CD4-positive, CD25-positive, alpha-beta regulatory T cell (primary cell): ENCODE results near the gene CYTH3. TPM values are rescaled to one million over a fixed set of nuclear protein-coding genes. Genes with fewer than 3 reads are reported as not detected.

ENCODE experiments used
- ATAC-seq, 2 donors: fragments of 150-1000 bp; cut with Tn5 transposase; one replicate each; pipeline ENCODE4 v1.10.0; 2021; ENCODE audit warnings: low read depth in 2 of 2, moderate number of reproducible peaks in 2 of 2, moderate library complexity in 1 of 2
- DNase-seq, 3 donors: peaks; one replicate each; pipeline versions ENCODE4 v3.0.0 to v3.0.0-alpha.2; 2012 to 2022; ENCODE audit warnings: mixed read lengths in 1 of 3
- H3K27ac ChIP-seq: one replicate; pipeline ENCODE4 v1.7.0; 2013; ENCODE audit warnings: mild to moderate bottlenecking, low read length; ENCODE audit not compliant: insufficient read depth, poor library complexity, severe bottlenecking
- H3K27me3 ChIP-seq: one replicate; pipeline ENCODE4 v1.7.0; 2013; ENCODE audit warnings: low read length; ENCODE audit not compliant: control insufficient read depth, insufficient read depth
- H3K36me3 ChIP-seq: one replicate; pipeline ENCODE4 v1.7.0; 2013; ENCODE audit warnings: mild to moderate bottlenecking, low read length, moderate library complexity; ENCODE audit not compliant: control insufficient read depth, insufficient read depth
- H3K4me1 ChIP-seq: 2 replicates; pipeline ENCODE4 v1.7.0; 2013; ENCODE audit warnings: mild to moderate bottlenecking, low read length; ENCODE audit not compliant: insufficient read depth, control insufficient read depth, poor library complexity, severe bottlenecking
- H3K4me3 ChIP-seq: one replicate; pipeline ENCODE4 v1.7.0; 2013; ENCODE audit warnings: low read depth, mild to moderate bottlenecking, low read length, moderate library complexity
- H3K9me3 ChIP-seq, 2 experiments: 1 replicate in 1 of 2; 2 replicates in 1 of 2; pipeline ENCODE4 v1.7.0; 2013; ENCODE audit warnings: low read length in 2 of 2, mild to moderate bottlenecking in 1 of 2, moderate library complexity in 1 of 2; ENCODE audit not compliant: control insufficient read depth in 2 of 2
- H3K27ac Mint-ChIP-seq, 3 donors: one replicate each; pipeline ENCODE4 v1.8.0; 2020 to 2022; ENCODE audit warnings: mild to moderate bottlenecking in 3 of 3, mixed read lengths in 3 of 3, moderate library complexity in 2 of 3
- H3K27me3 Mint-ChIP-seq: one replicate; pipeline ENCODE4 v1.8.0; 2022; ENCODE audit warnings: mild to moderate bottlenecking, mixed read lengths
- H3K36me3 Mint-ChIP-seq: one replicate; pipeline ENCODE4 v1.8.0; 2020; ENCODE audit warnings: mixed read lengths
- H3K4me1 Mint-ChIP-seq, 4 donors: one replicate each; pipeline ENCODE4 v1.8.0; 2020 to 2022; ENCODE audit warnings: mixed read lengths in 4 of 4, mild to moderate bottlenecking in 1 of 4
- H3K4me3 Mint-ChIP-seq, 4 donors: one replicate each; pipeline ENCODE4 v1.8.0; 2020 to 2022; ENCODE audit warnings: mild to moderate bottlenecking in 4 of 4, mixed read lengths in 4 of 4, moderate library complexity in 3 of 4
- H3K9me3 Mint-ChIP-seq, 7 donors: one replicate each; pipeline ENCODE4 v1.8.0; 2020 to 2022; ENCODE audit warnings: mixed read lengths in 7 of 7, mild to moderate bottlenecking in 3 of 7, moderate library complexity in 2 of 7
- polyA plus RNA-seq, 4 donors: library from polyadenylated mRNA; unstranded; fragments of 300-500 nt; fragmentation: Illumina TruSeq; gene quantifications; one replicate each; pipeline ENCODE4 v1.2.3, GENCODE V29; 2021
- total RNA-seq: library from RNA; stranded (reverse); gene quantifications from one replicate; pipeline ENCODE4 v1.2.3, GENCODE V29; 2022

The CYTH3 gene
- total and polyA plus RNA-seq, 5 donors from 2014 or later = 1.4 to 14.3 (median 3.8) TPM

DNA sequence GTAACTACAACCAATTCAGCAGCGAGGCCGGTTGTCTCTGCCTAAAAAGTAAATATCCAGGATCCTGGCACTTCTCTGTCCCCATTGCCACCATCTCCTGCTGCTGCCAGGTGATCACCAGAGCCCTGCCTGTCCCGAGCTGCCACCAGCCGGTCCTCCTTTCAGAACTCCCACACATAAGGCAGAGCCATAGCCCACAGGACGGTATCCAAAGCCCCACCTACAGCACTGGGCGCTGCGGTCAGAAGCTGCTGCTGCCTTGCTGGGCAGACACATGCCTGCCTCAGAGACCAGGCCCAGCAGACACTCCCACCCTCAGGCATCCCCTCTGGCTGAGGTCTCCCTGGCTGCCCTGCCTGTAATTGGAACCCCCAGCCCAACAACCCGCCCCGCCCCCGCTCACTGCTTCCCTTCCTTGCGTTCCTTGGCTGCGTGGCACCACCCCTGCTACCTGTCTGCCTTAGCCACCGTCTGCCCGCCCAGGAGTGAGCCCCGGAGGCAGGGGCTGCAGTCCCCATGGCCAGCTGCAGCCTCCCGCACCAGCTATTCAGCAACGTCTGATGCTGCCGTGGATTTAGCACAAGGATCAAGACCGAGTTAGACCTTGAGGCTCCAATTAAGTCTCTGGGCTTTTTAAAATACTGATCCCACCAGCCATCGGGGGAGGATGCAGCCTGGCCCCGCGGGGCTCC is 100.7 kb downstream of the CYTH3 start:
- Mint-ChIP-seq H3K27ac (no peak overlapping the region), H3K4me1 (no peaks in the 10 kb centered on the region), H3K36me3 (peaks cover 3% of the 10 kb centered on the region), H3K9me3 (no peaks in the 10 kb centered on the region), H3K27me3 (no peaks in the 10 kb centered on the region), H3K4me3 (no peak overlapping the region)
- no peaks in the 10 kb centered on the region for H3K4me1 ChIP-seq
- H3K27ac ChIP-seq = no peak overlapping the region
- ATAC-seq (no peak), DNase-seq (no peak)
- H3K27me3 ChIP-seq = no peaks in the 10 kb centered on the region
- H3K4me3 ChIP-seq = no peak overlapping the region
- H3K36me3 ChIP-seq = no peaks in the 10 kb centered on the region
- no peaks in the 10 kb centered on the region for H3K9me3 ChIP-seq

GRCh38 chr7:6170571-6171531 is 101.6 kb downstream of the CYTH3 start:
- no peaks in the 10 kb centered on the region for H3K36me3 Mint-ChIP-seq
- DNase-seq (no peak), ATAC-seq (no peak)
- Histone ChIP-seq H3K9me3 (no peaks in the 10 kb centered on the region), H3K36me3 (no peaks in the 10 kb centered on the region), H3K4me3 (no peak overlapping the region), H3K27ac (no peak overlapping the region), H3K27me3 (no peaks in the 10 kb centered on the region), H3K4me1 (no peaks in the 10 kb centered on the region)
- no peak overlapping the region for H3K4me3 Mint-ChIP-seq
- no peaks in the 10 kb centered on the region for H3K4me1 Mint-ChIP-seq
- no peaks in the 10 kb centered on the region for H3K9me3 Mint-ChIP-seq
- no peaks in the 10 kb centered on the region for H3K27me3 Mint-ChIP-seq
- H3K27ac Mint-ChIP-seq = no peak overlapping the region

GRCh38 chr7:6169805-6170520 is 102.5 kb downstream of the CYTH3 start:
- ATAC-seq (no peak), DNase-seq (no peak)
- H3K27ac Mint-ChIP-seq = peak overlapping the region in 1 of 3 donors; percentile 56
- no peaks in the 10 kb centered on the region for H3K36me3 ChIP-seq
- H3K9me3 ChIP-seq = no peaks in the 10 kb centered on the region
- no peaks in the 10 kb centered on the region for H3K36me3 Mint-ChIP-seq
- H3K27me3 ChIP-seq = no peaks in the 10 kb centered on the region
- no peak overlapping the region for H3K4me3 ChIP-seq
- peaks cover 2% of the 10 kb centered on the region for H3K27me3 Mint-ChIP-seq
- no peaks in the 10 kb centered on the region for H3K4me1 Mint-ChIP-seq
- peak overlapping the region in 1 of 4 donors; percentile 59 for H3K4me3 Mint-ChIP-seq
- no peaks in the 10 kb centered on the region for H3K4me1 ChIP-seq
- no peak overlapping the region for H3K27ac ChIP-seq
- H3K9me3 Mint-ChIP-seq = no peaks in the 10 kb centered on the region

DNA sequence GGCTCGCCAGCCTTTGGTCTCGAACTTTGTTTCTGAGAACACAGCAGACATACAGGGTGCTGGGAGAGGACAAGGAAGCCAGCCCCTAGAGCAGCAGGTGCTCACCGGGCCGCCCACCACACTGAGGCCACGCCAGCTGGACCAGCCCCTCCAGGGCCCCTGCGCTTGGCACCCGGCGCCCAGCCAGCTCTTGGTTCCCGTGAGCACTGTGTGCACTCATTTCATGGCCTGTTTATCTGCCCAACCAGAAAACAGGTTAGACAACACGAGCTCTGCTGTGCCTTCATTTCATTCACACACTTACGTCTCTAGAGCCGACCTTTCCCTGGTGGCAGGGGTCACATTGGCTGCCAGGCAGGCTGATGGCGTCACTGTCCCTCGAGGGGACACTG is 104.0 kb downstream of the CYTH3 start:
- Histone ChIP-seq H3K27ac (no peak overlapping the region), H3K4me1 (no peaks in the 10 kb centered on the region), H3K4me3 (no peak overlapping the region), H3K9me3 (no peaks in the 10 kb centered on the region), H3K27me3 (no peaks in the 10 kb centered on the region), H3K36me3 (no peaks in the 10 kb centered on the region)
- Mint-ChIP-seq H3K36me3 (no peaks in the 10 kb centered on the region), H3K4me1 (no peaks in the 10 kb centered on the region), H3K4me3 (no peak overlapping the region), H3K27me3 (peaks cover 4% of the 10 kb centered on the region), H3K27ac (no peak overlapping the region), H3K9me3 (no peaks in the 10 kb centered on the region)
- DNase-seq (no peak), ATAC-seq (no peak)

DNA sequence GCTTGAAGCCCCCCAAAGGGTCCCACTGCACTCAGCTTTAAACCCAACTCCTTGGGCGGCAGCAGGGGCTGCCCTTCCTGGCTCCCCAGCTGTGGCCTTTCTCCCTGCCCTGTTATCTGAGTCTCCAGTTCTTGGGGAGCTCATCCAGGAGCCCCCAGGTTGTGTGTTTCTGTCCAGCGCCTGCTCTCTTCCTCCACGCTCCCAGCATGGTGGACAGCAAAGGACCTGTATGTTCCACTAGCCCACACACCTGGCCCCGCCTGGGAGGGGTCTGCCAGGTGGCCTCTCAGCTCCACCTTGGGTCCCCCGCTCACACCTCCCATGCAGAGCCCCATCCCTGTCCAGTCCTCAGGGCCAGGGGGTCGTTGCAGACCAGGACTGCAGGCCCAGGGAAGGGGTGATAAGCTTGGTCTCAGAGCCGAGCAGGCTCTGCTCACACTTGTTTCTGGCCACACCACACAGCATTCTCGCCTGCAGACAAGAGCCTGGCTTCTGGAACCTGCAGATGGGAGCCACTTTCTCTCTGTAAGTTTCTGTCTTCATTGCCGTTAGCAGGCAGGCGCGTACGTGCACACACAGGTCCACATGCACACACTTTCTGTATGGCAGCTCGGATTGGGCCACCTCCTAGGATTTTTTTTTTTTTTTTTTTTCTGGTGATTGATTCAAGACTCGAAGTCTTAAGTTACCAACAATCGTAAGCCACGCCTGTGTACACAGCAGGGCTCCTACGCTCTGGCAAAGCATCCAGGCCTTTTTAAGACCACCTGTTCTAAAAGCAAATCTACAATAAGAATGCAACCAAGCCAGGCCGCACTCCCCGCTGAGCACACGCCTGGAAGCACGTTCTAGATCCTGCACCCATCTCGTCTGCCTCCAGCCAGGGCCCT is 104.6 kb downstream of the CYTH3 start:
- Histone ChIP-seq H3K27ac (no peak overlapping the region), H3K9me3 (no peaks in the 10 kb centered on the region), H3K4me3 (no peak overlapping the region), H3K36me3 (peaks cover 2% of the 10 kb centered on the region), H3K4me1 (no peaks in the 10 kb centered on the region), H3K27me3 (no peaks in the 10 kb centered on the region)
- Mint-ChIP-seq H3K4me1 (peaks cover 0 to 3% (median 3%) of the 10 kb centered on the region in 4 donors), H3K27ac (no peak overlapping the region), H3K27me3 (peaks cover 4% of the 10 kb centered on the region), H3K4me3 (no peak overlapping the region), H3K36me3 (no peaks in the 10 kb centered on the region), H3K9me3 (no peaks in the 10 kb centered on the region)
- ATAC-seq (no peak), DNase-seq (no peak)

- H3K27me3 ChIP-seq = no peaks in the 10 kb centered on the region
- H3K9me3 ChIP-seq = no peaks in the 10 kb centered on the region
- no peaks in the 10 kb centered on the region for H3K36me3 Mint-ChIP-seq
- no peak overlapping the region for H3K27ac Mint-ChIP-seq
- no peak for DNase-seq
- H3K4me3 ChIP-seq = no peak overlapping the region
- peaks cover 3% of the 10 kb centered on the region for H3K4me1 ChIP-seq
- H3K27me3 Mint-ChIP-seq = peaks cover 4% of the 10 kb centered on the region
- no peak for ATAC-seq
- H3K4me3 Mint-ChIP-seq = no peak overlapping the region
- H3K36me3 ChIP-seq = peaks cover 3% of the 10 kb centered on the region
- peaks cover 2 to 3% (median 3%) of the 10 kb centered on the region in 4 donors for H3K4me1 Mint-ChIP-seq
- no peak overlapping the region for H3K27ac ChIP-seq
- no peaks in the 10 kb centered on the region for H3K9me3 Mint-ChIP-seq
Measured at GRCh38 chr7:6167004-6167551, 105.3 kb downstream of the CYTH3 start.

DNA sequence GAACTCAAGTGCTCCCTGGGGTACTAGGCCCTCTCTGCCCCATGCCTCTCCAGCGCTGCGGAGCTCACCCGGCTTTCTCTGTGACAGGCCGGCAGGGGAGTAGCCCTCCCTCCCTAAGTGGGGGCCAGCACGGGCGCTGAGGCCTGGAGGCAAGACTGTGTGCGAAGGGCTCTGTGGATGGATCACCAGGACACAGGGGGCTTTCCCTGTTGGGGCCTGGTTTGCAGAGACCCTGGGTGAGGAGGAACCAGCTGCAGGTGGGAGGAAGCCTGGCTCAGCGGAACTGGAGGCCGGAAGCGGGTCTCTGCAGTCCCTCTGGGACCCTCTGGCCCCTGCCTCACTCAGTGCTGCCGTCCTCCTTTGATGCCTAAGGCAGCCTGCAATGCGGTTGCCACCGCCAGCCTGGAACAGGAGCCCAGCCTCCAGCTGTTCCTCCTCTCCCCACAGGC is 106.0 kb downstream of the CYTH3 start:
- H3K27ac ChIP-seq = no peak overlapping the region
- no peak overlapping the region for H3K4me3 ChIP-seq
- Mint-ChIP-seq H3K36me3 (no peaks in the 10 kb centered on the region), H3K27ac (no peak overlapping the region), H3K27me3 (peaks cover 4% of the 10 kb centered on the region), H3K4me3 (no peak overlapping the region), H3K9me3 (no peaks in the 10 kb centered on the region), H3K4me1 (peaks cover 3 to 8% (median 6%) of the 10 kb centered on the region in 4 donors)
- no peak for DNase-seq
- H3K4me1 ChIP-seq = peaks cover 9% of the 10 kb centered on the region
- H3K36me3 ChIP-seq = peaks cover 6% of the 10 kb centered on the region
- no peak for ATAC-seq
- H3K27me3 ChIP-seq = no peaks in the 10 kb centered on the region
- H3K9me3 ChIP-seq = no peaks in the 10 kb centered on the region
